HCT116 (cell line): ENCODE data around the gene ENGASE. TPM values are rescaled to one million over a fixed set of nuclear protein-coding genes. Genes with fewer than 3 reads are reported as not detected.

ENCODE experiments used
- ATAC-seq: fragments of 200-7000 bp; cut with Tn5 transposase; 2 replicates; pipeline ENCODE4 v1.9.1; 2020; ENCODE audit warnings: mild to moderate bottlenecking, moderate library complexity
- BruUV-seq: library from RNA; stranded (reverse); fragments of 400-500 nt; replicated peaks from 2 replicates; lab custom pipeline; 2021; lab: Mats Ljungman, UMichigan
- CTCF ChIA-PET: fragments of 300-600 bp; sonication (Branson Sonifier 250); formaldehyde crosslinking; loops from one replicate; lab custom pipeline; 2021; ENCODE audit warnings: antibody characterized with exemption; lab: Charles Lee
- POLR2A ChIA-PET: fragments of 300-600, 350-600 bp; sonication (Branson Sonifier 250); formaldehyde crosslinking; loops from one replicate; lab custom pipeline; 2021; ENCODE audit warnings: antibody characterized with exemption; lab: Charles Lee
- RAD21 ChIA-PET, 2 experiments: fragments of 300-600 bp; sonication (Branson Sonifier 250); formaldehyde crosslinking; loops; one replicate each; lab custom pipeline; 2023; ENCODE audit warnings: low total read pairs in 2 of 2; ENCODE audit not compliant: uncharacterized antibody in 2 of 2, unreplicated experiment in 2 of 2, low non-redundant PET in 1 of 2; lab: Charles Lee
- DNase-seq: peaks from one replicate; pipeline ENCODE4 v3.0.0-alpha.2; 2010; ENCODE audit warnings: low read depth, low spot score
- H2AFZ ChIP-seq: fragments of 200-600 bp; shearing (Covaris generic), sonication (generic); 2 replicates; pipeline ENCODE4 v1.6.1; 2017; ENCODE audit warnings: low read depth, mixed run types, mixed read lengths, antibody characterized with exemption, low read length; ENCODE audit not compliant: poor library complexity, severe bottlenecking
- H3K27ac ChIP-seq: 2 replicates; pipeline ENCODE4 v1.5.1; 2012; ENCODE audit warnings: low read depth, low read length
- H3K27me3 ChIP-seq: fragments of 200-600 bp; sonication (generic); 2 replicates; pipeline ENCODE4 v1.6.1; 2016; ENCODE audit warnings: mixed run types, low read length, mixed read lengths; ENCODE audit not compliant: insufficient read depth
- H3K36me3 ChIP-seq, 2 experiments: fragments of 200-500 bp in 1 of 2; fragments of 200-600 bp in 1 of 2; sonication (Bioruptor generic) in 1 of 2; sonication (generic) in 1 of 2; 2 replicates each; pipeline versions ENCODE4 v1.5.1 to v1.6.1; 2014 to 2016; ENCODE audit warnings: low read length in 2 of 2, inconsistent platforms in 1 of 2, mixed read lengths in 1 of 2, mixed run types in 1 of 2; ENCODE audit not compliant: insufficient read depth in 2 of 2, control insufficient read depth in 1 of 2
- H3K4me1 ChIP-seq, 2 experiments: fragments of 200-600 bp in 1 of 2; sonication (generic) in 1 of 2; 2 replicates each; pipeline versions ENCODE4 v1.5.1 to v1.6.1; 2012 to 2017; ENCODE audit warnings: low read length in 2 of 2, inconsistent platforms in 1 of 2, mild to moderate bottlenecking in 1 of 2, mixed read lengths in 1 of 2, mixed run types in 1 of 2, moderate library complexity in 1 of 2; ENCODE audit not compliant: insufficient read depth in 2 of 2, control insufficient read depth in 1 of 2
- H3K4me2 ChIP-seq: fragments of 200-600 bp; sonication (generic); 2 replicates; pipeline ENCODE4 v1.6.1; 2017; ENCODE audit warnings: mixed run types, low read length, mixed read lengths
- H3K4me3 ChIP-seq, 2 experiments: fragments of 200-600 bp in 1 of 2; sonication (generic) in 1 of 2; replicated peaks in 1 of 2; 2 replicates each; pipeline ENCODE4 v1.5.1; 2011 to 2016; ENCODE audit warnings: low read length in 2 of 2, control low read depth in 1 of 2, low read depth in 1 of 2, mild to moderate bottlenecking in 1 of 2, mixed read lengths in 1 of 2, mixed run types in 1 of 2
- H3K79me2 ChIP-seq: fragments of 200-600 bp; sonication (generic); 2 replicates; pipeline ENCODE4 v1.6.1; 2017; ENCODE audit warnings: mild to moderate bottlenecking, mixed run types, low read length, moderate library complexity, mixed read lengths; ENCODE audit not compliant: insufficient read depth
- H3K9ac ChIP-seq: fragments of 200-600 bp; sonication (generic); 2 replicates; pipeline ENCODE4 v1.6.1; 2016; ENCODE audit warnings: low read length, mixed read lengths
- H3K9me2 ChIP-seq: fragments of 200-600 bp; sonication (generic), shearing (Covaris generic); 2 replicates; pipeline ENCODE4 v1.6.1; 2017; ENCODE audit warnings: mixed run types, mild to moderate bottlenecking, moderate library complexity; ENCODE audit not compliant: insufficient read depth
- H3K9me3 ChIP-seq, 2 experiments: fragments of 200-500 bp in 1 of 2; fragments of 200-600 bp in 1 of 2; sonication (Bioruptor generic) in 1 of 2; sonication (generic) in 1 of 2; 2 replicates each; pipeline ENCODE4 v1.6.1; 2014 to 2017; ENCODE audit warnings: low read length in 2 of 2, mixed read lengths in 2 of 2, inconsistent platforms in 1 of 2, low read depth in 1 of 2, mild to moderate bottlenecking in 1 of 2, mixed run types in 1 of 2, moderate library complexity in 1 of 2; ENCODE audit not compliant: control insufficient read depth in 1 of 2, insufficient read depth in 1 of 2
- H4K20me1 ChIP-seq: fragments of 200-600 bp; sonication (generic), shearing (Covaris generic); 2 replicates; pipeline ENCODE4 v1.6.1; 2017; ENCODE audit warnings: mixed run types, mild to moderate bottlenecking, moderate library complexity; ENCODE audit not compliant: insufficient read depth
- ATF3 ChIP-seq: IDR thresholded peaks from 2 replicates; pipeline ENCODE4 v1.6.1; 2012
- CEBPB ChIP-seq: IDR thresholded peaks from 2 replicates; pipeline ENCODE4 v1.6.1; 2012; ENCODE audit warnings: low read depth
- ELF1 ChIP-seq: IDR thresholded peaks from 2 replicates; pipeline ENCODE4 v1.6.1; 2012; ENCODE audit warnings: low read depth, borderline replicate concordance
- EZH2phosphoT487 ChIP-seq: fragments of 200-600 bp; IDR thresholded peaks from 2 replicates; pipeline ENCODE4 v1.6.1; 2018; ENCODE audit warnings: antibody characterized with exemption, borderline replicate concordance
- JUND ChIP-seq: IDR thresholded peaks from 2 replicates; pipeline ENCODE4 v1.6.1; 2012
- POLR2AphosphoS5 ChIP-seq: IDR thresholded peaks from 2 replicates; pipeline ENCODE4 v1.6.1; 2011; ENCODE audit warnings: mild to moderate bottlenecking, low read depth, low read length, moderate library complexity
- SIN3A ChIP-seq: IDR thresholded peaks from 2 replicates; pipeline ENCODE4 v1.6.1; 2012; ENCODE audit warnings: low read depth
- SP1 ChIP-seq: IDR thresholded peaks from 2 replicates; pipeline ENCODE4 v1.6.1; 2012; ENCODE audit warnings: low read depth
- SRF ChIP-seq: IDR thresholded peaks from 2 replicates; pipeline ENCODE4 v1.6.1; 2012; ENCODE audit warnings: low read depth
- TCF7L2 ChIP-seq: IDR thresholded peaks from 2 replicates; pipeline ENCODE4 v1.7.0; 2011; ENCODE audit warnings: borderline replicate concordance, inconsistent platforms; ENCODE audit not compliant: insufficient read depth, insufficient read length; ENCODE audit errors: extremely low read depth
- YY1 ChIP-seq: IDR thresholded peaks from 2 replicates; pipeline ENCODE4 v1.6.1; 2011; ENCODE audit warnings: low read length, low read depth, moderate library complexity, mild to moderate bottlenecking; ENCODE audit not compliant: insufficient replicate concordance; ENCODE audit errors: extremely low read depth
- ZFX ChIP-seq: fragments of 450-650 bp; IDR thresholded peaks from 2 replicates; pipeline ENCODE4 v1.6.1; 2017
- intact Hi-C: fragments of 100-400 bp; cut with micrococcal nuclease; formaldehyde crosslinking; loops from 2 replicates; pipeline ENCODE4 v1.10.0; 2022
- total RNA-seq: library from RNA; stranded (reverse); gene quantifications from one replicate; pipeline ENCODE4 v1.2.1, GENCODE V29; 2021; ENCODE audit not compliant: unreplicated experiment

Gene ENGASE
- total RNA-seq, 1 experiment from 2014 or later: 54.2 TPM

- Histone ChIP-seq H2AFZ (no peak overlapping the region), H3K4me3 (no peak overlapping the region), H3K36me3 (no peaks in the 10 kb centered on the region), H3K27ac (no peak overlapping the region), H3K4me2 (no peak overlapping the region), H3K4me1 (peaks cover 10 to 16% of the 10 kb centered on the region in 2 experiments), H3K27me3 (no peaks in the 10 kb centered on the region), H4K20me1 (no peaks in the 10 kb centered on the region), H3K9ac (no peak overlapping the region), H3K9me2 (no peaks in the 10 kb centered on the region), H3K9me3 (no peaks in the 10 kb centered on the region), H3K79me2 (no peaks in the 10 kb centered on the region)
- no peak for DNase-seq
- ChIA-PET POLR2A (no interaction called here), CTCF (interaction anchor here (1.2 to 2.2 kb wide), 3 partner anchors 8 to 13 kb away, joined by 3 to 10 read pairs (median 6); no protein-coding TSS in a partner anchor), RAD21 (no interaction called here)
- no peak for ATAC-seq
- intact Hi-C loops: no loop called here
- no TSS peak for BruUV-seq
- TF ChIP-seq ELF1: no peak
- TF ChIP-seq ZFX: no peak
- TF ChIP-seq SIN3A: no peak
- no peak for TF ChIP-seq TCF7L2
- TF ChIP-seq EZH2phosphoT487: no peak
- TF ChIP-seq SP1: no peak
- TF ChIP-seq CEBPB: no peak
- TF ChIP-seq POLR2AphosphoS5: no peak
- TF ChIP-seq JUND: no peak
- TF ChIP-seq SRF: no peak
- TF ChIP-seq ATF3: no peak
- no peak for TF ChIP-seq YY1
Measured at GRCh38 chr17:79033046-79033616, 41.5 kb upstream of the ENGASE start.
